AG10803 (cell line): ENCODE measurements around the gene PPP1R37.
A peak's percentile ranks its signal among the peaks of the same experiment; 100 is the strongest.

Experiments
- DNase-seq: peaks from one replicate; pipeline ENCODE4 v3.0.0; 2010; ENCODE audit warnings: low read depth
- H3K4me3 ChIP-seq: 2 replicates; pipeline ENCODE4 v1.5.1; 2011; ENCODE audit warnings: mild to moderate bottlenecking, low read length, control low read depth
- TF ChIP-seq, protein P1 (sequence below): conservative IDR thresholded peaks from 2 replicates; pipeline ENCODE4 v1.5.1; 2011; ENCODE audit warnings: mild to moderate bottlenecking, low read length, control low read depth, inconsistent platforms

The PPP1R37 gene

GRCh38 chr19:45184115-45184514, 91.1 kb downstream of the PPP1R37 start:
- DNase-seq = no peak
- no peak overlapping the region for H3K4me3 ChIP-seq
- TF ChIP-seq, protein P1, sequence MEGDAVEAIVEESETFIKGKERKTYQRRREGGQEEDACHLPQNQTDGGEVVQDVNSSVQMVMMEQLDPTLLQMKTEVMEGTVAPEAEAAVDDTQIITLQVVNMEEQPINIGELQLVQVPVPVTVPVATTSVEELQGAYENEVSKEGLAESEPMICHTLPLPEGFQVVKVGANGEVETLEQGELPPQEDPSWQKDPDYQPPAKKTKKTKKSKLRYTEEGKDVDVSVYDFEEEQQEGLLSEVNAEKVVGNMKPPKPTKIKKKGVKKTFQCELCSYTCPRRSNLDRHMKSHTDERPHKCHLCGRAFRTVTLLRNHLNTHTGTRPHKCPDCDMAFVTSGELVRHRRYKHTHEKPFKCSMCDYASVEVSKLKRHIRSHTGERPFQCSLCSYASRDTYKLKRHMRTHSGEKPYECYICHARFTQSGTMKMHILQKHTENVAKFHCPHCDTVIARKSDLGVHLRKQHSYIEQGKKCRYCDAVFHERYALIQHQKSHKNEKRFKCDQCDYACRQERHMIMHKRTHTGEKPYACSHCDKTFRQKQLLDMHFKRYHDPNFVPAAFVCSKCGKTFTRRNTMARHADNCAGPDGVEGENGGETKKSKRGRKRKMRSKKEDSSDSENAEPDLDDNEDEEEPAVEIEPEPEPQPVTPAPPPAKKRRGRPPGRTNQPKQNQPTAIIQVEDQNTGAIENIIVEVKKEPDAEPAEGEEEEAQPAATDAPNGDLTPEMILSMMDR = no peak

DNA sequence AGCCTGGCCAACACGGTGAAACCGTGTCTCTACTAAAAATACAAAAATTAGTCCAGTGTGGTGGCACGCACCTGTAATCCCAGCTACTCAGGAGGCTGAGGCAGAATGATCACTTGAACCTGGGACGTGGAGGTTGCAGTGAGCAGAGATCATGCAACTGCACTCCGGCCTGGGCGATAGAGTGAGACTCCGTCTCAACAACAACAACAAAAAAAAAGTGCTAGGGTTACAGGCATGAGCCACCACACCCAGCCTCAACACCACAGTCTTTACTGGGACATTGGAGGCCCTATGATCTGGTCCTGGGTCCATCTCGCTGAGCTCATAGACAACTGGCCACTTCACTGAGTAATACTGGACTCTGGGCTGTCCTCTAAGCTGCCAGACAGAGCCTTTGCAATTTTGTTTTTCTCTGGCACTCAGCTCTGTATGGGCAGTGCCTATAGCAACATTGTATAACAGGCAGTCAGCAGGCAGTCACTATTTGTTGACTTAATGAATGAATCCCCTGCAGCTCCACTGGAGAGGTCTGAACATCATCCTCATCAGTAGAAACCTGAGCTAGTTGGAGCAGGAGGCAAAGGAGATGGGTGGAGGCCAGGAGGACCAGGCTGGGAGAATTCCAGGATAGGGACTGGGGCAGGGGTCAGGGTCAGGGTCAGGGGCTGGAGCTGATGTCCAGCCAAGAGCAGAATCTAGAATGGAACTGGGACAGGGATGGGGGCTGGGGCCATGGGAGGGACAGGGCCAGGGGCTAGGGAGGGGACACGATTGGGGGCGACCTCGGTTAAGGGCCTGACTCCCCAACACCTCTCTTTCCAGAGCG, 93.7 kb downstream of the PPP1R37 start:
- TF ChIP-seq, protein P1 = no peak
- DNase-seq = no peak
- H3K4me3 ChIP-seq = no peak overlapping the region

- TF ChIP-seq, protein P1 = peak; percentile 48
- H3K4me3 ChIP-seq = no peak overlapping the region
- DNase-seq = no peak
Measured at GRCh38 chr19:45187421-45188100, 94.6 kb downstream of the PPP1R37 start.

GRCh38 chr19:45189971-45190370, 97.0 kb downstream of the PPP1R37 start:
- H3K4me3 ChIP-seq = no peak overlapping the region
- no peak for DNase-seq
- TF ChIP-seq, protein P1 = no peak

DNA sequence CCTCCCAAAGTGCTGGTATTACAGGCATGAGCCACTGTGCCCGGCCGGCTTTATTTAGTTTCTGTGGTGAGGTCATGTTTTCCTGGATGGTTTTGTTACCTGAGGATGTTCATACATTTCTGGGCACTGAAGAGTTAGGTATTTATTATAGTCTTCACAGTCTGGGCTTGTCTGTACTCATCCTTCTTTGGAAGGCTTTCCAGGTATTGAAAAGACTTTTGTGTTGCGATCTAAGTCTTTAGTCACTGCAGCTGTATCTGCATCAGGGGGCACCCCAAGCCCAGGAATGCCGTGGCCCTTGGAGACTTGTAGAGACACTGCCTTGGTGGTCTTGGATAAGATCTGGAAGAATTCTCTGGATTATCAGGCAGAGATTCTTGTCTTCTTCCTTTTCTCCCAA, 98.4 kb downstream of the PPP1R37 start:
- TF ChIP-seq, protein P1 = no peak
- H3K4me3 ChIP-seq = no peak overlapping the region
- DNase-seq = no peak

DNA sequence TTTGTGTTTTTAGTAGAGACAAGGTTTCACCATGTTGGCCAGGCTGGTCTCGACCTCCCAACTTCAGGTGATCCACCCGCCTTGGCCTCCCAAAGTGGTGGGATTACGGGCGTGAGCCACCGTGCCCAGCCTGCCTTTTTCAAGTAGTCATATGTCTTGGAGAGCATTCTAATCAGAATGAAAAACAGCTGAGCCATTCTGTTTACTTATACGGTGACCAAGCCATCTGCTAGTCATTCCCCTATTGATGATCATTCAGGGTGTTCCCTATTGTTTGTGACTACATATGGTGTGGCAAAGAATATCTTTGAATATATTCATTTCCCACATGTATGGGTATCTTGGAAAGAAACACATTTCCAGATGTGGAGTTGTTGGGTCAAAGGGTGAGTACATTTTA, 102.8 kb downstream of the PPP1R37 start:
- no peak overlapping the region for H3K4me3 ChIP-seq
- peak; percentile 58 for DNase-seq
- TF ChIP-seq, protein P1 = no peak
